GM10266 (cell line): ENCODE results near the gene ZNF644.

ENCODE experiments used
- DNase-seq: peaks from one replicate; pipeline ENCODE4 v3.0.0; 2012; ENCODE audit errors: extremely low spot score
- TF ChIP-seq, protein P1 (sequence below): IDR thresholded peaks from 2 replicates; pipeline ENCODE4 v1.5.1; 2012; ENCODE audit warnings: mild to moderate bottlenecking, low read depth; ENCODE audit not compliant: control insufficient read depth, insufficient read depth; ENCODE audit errors: missing control alignments

The ZNF644 gene

DNA sequence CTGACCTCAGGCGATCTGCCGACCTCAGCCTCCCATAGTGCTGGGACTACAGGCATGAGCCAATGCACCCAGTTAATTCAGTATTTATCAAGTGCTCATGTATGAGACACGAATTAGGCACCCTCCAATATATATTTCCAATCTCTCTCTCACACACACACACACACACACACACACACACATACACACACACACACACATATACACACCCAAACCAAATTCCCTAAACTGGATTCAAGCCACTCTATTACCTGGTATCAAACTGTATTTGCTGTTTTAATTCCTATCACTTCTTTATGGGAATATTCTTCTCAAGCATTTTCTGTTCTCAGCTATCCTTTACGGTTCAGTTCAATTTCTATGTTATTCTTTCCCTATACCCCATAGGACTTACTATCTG lies 8.5 kb downstream of the ZNF644 start:
- TF ChIP-seq, protein P1, sequence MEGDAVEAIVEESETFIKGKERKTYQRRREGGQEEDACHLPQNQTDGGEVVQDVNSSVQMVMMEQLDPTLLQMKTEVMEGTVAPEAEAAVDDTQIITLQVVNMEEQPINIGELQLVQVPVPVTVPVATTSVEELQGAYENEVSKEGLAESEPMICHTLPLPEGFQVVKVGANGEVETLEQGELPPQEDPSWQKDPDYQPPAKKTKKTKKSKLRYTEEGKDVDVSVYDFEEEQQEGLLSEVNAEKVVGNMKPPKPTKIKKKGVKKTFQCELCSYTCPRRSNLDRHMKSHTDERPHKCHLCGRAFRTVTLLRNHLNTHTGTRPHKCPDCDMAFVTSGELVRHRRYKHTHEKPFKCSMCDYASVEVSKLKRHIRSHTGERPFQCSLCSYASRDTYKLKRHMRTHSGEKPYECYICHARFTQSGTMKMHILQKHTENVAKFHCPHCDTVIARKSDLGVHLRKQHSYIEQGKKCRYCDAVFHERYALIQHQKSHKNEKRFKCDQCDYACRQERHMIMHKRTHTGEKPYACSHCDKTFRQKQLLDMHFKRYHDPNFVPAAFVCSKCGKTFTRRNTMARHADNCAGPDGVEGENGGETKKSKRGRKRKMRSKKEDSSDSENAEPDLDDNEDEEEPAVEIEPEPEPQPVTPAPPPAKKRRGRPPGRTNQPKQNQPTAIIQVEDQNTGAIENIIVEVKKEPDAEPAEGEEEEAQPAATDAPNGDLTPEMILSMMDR = no peak
- no peak for DNase-seq

DNA sequence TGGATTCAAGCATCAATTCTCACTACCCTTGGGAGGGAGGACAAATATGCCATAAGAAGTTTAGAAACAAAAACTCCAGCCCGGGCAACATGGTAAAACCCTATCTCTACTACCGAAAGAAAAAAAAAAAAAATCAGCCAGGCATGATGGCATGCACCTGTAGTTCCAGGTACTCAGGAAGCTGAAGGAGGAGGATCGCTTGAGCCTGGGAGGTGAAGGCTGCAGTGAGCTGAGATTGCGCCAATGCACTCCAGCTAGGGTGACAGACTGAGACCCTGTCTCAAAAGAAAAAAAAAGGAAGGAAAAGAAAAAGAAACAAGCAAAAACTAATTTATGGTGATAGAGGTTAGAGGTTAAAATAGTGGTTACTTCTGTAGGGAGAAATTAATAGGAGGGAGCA lies 9.6 kb downstream of the ZNF644 start:
- no peak for DNase-seq
- TF ChIP-seq, protein P1 = no peak

DNA sequence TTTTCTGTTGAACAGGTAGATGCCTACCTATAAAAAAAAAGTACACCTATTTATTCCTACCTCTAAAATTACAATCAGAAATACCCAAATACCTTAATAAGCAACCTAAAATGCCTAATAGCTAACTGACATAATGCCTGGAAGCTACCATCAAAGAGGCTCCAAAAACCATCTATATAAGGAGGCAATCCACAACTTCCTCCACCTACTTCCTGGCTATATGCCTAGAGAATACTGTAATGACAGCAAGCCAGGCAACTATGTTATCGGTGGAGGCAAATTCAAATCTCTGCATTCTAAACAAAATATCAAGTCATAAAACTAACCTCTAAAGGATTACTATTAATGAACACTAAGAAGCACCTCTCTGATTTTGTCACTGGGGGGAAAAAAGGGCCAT lies 10.1 kb downstream of the ZNF644 start:
- DNase-seq = no peak
- TF ChIP-seq, protein P1 = no peak

DNA sequence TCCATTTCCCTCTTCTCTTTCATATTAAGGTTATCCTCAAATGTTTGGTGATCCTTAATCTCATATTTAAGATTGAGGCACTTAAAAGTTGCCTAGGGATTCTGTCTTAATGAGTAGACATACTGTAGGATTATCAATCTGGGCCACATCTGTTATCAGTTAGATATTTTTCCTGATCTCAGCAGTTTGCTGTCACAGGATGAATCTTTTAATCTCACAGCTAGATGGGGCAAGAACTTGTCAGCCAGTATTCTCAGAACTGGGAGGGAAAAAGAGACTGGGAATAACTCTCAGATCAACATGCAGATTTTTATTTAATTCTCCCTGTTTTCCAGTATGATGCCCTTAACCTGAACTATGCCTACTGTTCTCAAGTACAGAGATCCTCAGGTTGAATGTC lies 14.0 kb downstream of the ZNF644 start:
- no peak for DNase-seq
- TF ChIP-seq, protein P1 = no peak

DNA sequence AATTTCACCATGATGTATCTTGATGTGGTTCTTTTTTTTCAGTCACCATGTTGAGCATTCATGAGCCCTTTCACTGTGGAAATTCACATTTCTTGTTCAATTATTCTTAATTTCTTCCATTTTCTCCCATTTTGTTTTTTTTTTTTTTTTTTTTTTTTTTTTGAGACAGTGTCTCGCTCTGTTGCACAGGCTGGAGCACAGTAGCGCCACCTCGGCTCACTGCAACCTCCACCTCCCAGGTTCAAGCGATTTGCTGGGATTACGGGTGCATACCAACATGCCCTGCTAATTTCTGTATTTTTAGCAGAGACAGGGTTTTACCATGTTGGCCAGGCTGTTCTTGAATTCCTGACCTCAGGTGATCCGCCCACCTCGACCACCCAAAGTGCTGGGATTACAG lies 14.7 kb downstream of the ZNF644 start:
- DNase-seq = no peak
- TF ChIP-seq, protein P1 = no peak

DNA sequence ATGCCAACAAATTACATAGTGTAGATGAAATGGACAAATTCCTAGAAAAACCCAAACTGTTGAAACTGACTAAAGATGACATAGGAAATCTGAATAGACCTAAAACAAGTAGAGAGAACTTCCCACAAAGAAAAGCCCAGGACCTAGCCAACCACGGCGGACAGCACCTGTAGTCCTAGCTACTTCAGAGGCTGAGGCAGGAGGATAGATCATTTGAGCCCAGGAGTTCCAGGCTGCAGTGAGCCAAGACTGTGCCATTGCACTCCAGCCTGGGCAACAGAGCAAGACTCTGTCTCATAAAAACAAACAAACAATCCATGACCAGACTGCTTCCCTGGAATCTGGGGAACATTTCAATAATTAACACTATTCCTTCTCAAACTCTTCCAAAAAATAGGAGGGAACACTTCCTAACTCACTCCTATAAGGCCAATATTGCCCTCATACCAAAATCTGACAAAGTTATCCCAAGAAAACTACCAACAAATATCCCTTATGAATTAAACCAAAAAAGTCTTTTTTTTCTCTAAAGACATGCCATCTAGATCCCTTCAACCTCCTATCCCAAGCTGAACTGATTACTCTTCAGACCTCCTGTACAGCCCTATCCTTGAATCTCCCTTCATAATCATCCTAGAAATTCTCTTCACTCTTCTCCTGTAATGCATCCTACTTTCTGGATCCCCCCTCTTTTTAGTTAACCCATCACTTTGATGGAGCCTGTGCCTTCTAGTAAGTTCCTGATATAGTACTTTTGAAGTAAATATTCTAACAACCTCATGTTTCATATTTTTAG lies 15.5 kb downstream of the ZNF644 start:
- TF ChIP-seq, protein P1 = no peak
- no peak for DNase-seq

DNA sequence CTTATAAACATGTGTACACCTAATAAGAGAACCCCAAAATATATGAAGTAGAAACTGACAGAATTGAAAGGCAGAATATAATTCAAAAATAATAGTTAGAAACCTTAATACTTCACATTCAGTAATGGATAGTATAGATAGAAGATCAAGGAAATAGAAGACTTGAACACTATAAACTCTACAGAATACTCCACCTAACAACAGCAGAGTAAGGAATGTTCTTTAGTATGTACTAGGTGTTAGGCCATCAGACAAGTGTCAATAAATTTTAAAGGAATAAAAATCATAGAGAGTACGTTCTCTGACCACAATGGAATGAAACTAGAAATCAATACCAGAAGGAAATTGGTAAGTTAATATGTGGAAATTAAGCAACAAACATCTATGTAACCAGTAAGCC lies 16.6 kb downstream of the ZNF644 start:
- TF ChIP-seq, protein P1 = no peak

More for the DNA sequence above, 16.6 kb downstream of the ZNF644 start:
- DNase-seq = no peak
